HepG2 (cell line): Measurements from ENCODE around the gene TACC3. TPM values are rescaled to one million over a fixed set of nuclear protein-coding genes. Genes with fewer than 3 reads are reported as not detected.

Experiments used
- ATAC-seq: fragments of 200-7000 bp; cut with Tn5 transposase; 3 replicates; pipeline ENCODE4 v1.9.1; 2020; ENCODE audit warnings: mild to moderate bottlenecking, moderate library complexity
- BruUV-seq: library from RNA; stranded (reverse); fragments of 400-500 nt; replicated peaks from 2 replicates; lab custom pipeline; 2021; lab: Mats Ljungman, UMichigan
- CTCF ChIA-PET: fragments of 300-600 bp; formaldehyde crosslinking; extraction: SDS; loops from one replicate; lab custom pipeline; 2021; ENCODE audit warnings: low total read pairs, inconsistent platforms, low intra/inter-chr PET ratio; lab: Yijun Ruan, JAX
- POLR2A ChIA-PET: fragments of 350-600 bp; sonication (Branson Sonifier 250); formaldehyde crosslinking; loops from one replicate; lab custom pipeline; 2020; ENCODE audit warnings: antibody characterized with exemption, inconsistent platforms; lab: Yijun Ruan, JAX
- DNase-seq: peaks from one replicate; pipeline ENCODE4 v3.0.0-alpha.2; 2015; ENCODE audit warnings: low spot score
- FAIRE-seq: peaks from 3 replicates; lab custom pipeline; 2011; peaks lifted over from hg19 to GRCh38; lab: Jason Lieb, UNC
- H2AFZ ChIP-seq: one replicate; pipeline ENCODE4 v1.6.1; 2011; ENCODE audit warnings: low read length, inconsistent platforms
- H3K27ac ChIP-seq: fragments of 300-600 bp; 3 replicates; pipeline ENCODE4 v1.8.0; 2011; ENCODE audit warnings: mixed run types, mild to moderate bottlenecking, mixed read lengths, low read length, inconsistent platforms; ENCODE audit not compliant: insufficient read depth; ENCODE audit errors: extremely low read length
- H3K27me3 ChIP-seq, 2 experiments: fragments of 200-600 bp in 1 of 2; 2 replicates in 1 of 2; 3 replicates in 1 of 2; pipeline versions ENCODE4 v1.6.0 to v1.8.0; 2011; ENCODE audit warnings: low read length in 2 of 2, mild to moderate bottlenecking in 2 of 2, moderate library complexity in 2 of 2, inconsistent platforms in 1 of 2; ENCODE audit not compliant: insufficient read depth in 2 of 2, control insufficient read depth in 1 of 2
- H3K36me3 ChIP-seq, 2 experiments: fragments of 200-600 bp in 1 of 2; replicated peaks in 1 of 2; 2 replicates in 1 of 2; 3 replicates in 1 of 2; pipeline versions ENCODE4 v1.5.1 to v1.8.0; 2011; ENCODE audit warnings: low read length in 2 of 2, inconsistent platforms in 1 of 2; ENCODE audit not compliant: insufficient read depth in 2 of 2, control insufficient read depth in 1 of 2
- H3K4me1 ChIP-seq: 2 replicates; pipeline ENCODE4 v1.5.1; 2012; ENCODE audit warnings: low read length, inconsistent platforms; ENCODE audit not compliant: insufficient read depth
- H3K4me2 ChIP-seq: 2 replicates; pipeline ENCODE4 v1.6.0; 2011; ENCODE audit warnings: low read depth, low read length, inconsistent platforms
- H3K4me3 ChIP-seq, 3 experiments: fragments of 200-600 bp in 1 of 3; sonication (generic), shearing (Covaris generic) in 1 of 3; replicated peaks in 1 of 3; 2 replicates each; pipeline ENCODE4 v1.5.1; 2011 to 2016; ENCODE audit warnings: low read length in 3 of 3, inconsistent platforms in 2 of 3, low read depth in 2 of 3, mild to moderate bottlenecking in 2 of 3, control low read depth in 1 of 3, mixed read lengths in 1 of 3; ENCODE audit not compliant: insufficient read depth in 1 of 3
- H3K79me2 ChIP-seq: one replicate; pipeline ENCODE4 v1.6.1; 2011; ENCODE audit warnings: low read length, inconsistent platforms; ENCODE audit not compliant: insufficient read depth
- H3K9ac ChIP-seq: 2 replicates; pipeline ENCODE4 v1.6.0; 2011; ENCODE audit warnings: mild to moderate bottlenecking, low read depth, low read length, inconsistent platforms; ENCODE audit not compliant: insufficient read depth
- H3K9me3 ChIP-seq: 2 replicates; pipeline ENCODE4 v1.5.1; 2012; ENCODE audit warnings: mild to moderate bottlenecking, low read length
- H4K20me1 ChIP-seq: 2 replicates; pipeline ENCODE4 v1.6.0; 2011; ENCODE audit warnings: inconsistent platforms, mild to moderate bottlenecking, low read length, moderate library complexity; ENCODE audit not compliant: insufficient read depth
- CEBPB ChIP-seq: IDR thresholded peaks from 2 replicates; pipeline ENCODE4 v1.6.1; 2011; ENCODE audit warnings: low read depth, low read length, improper control_type of control experiment, borderline replicate concordance
- FOXO4 ChIP-seq: sonication (generic); formaldehyde crosslinking; conservative IDR thresholded peaks from 2 replicates; pipeline ENCODE4 v1.8.1; 2023; ENCODE audit warnings: missing genetic modification reagents
- LBX2 ChIP-seq: sonication (generic); formaldehyde crosslinking; IDR thresholded peaks from 2 replicates; pipeline ENCODE4 v1.5.0; 2020; ENCODE audit warnings: missing genetic modification reagents, mild to moderate bottlenecking, borderline replicate concordance
- NCOA2 ChIP-seq: sonication (generic); formaldehyde crosslinking; IDR thresholded peaks from 2 replicates; pipeline ENCODE4 v1.8.0; 2022; ENCODE audit warnings: inconsistent platforms
- SETDB1 ChIP-seq: sonication (generic); formaldehyde crosslinking; IDR thresholded peaks from 2 replicates; pipeline ENCODE4 v1.5.1; 2020; ENCODE audit warnings: missing genetic modification reagents, mild to moderate bottlenecking, borderline replicate concordance
- SMAD1 ChIP-seq: sonication (generic); formaldehyde crosslinking; IDR thresholded peaks from 2 replicates; pipeline ENCODE4 v1.4.0; 2020; ENCODE audit warnings: missing genetic modification reagents, low read depth, mild to moderate bottlenecking, borderline replicate concordance
- STAT5B ChIP-seq: sonication (generic); formaldehyde crosslinking; IDR thresholded peaks from 2 replicates; pipeline ENCODE4 v1.4.0; 2020; ENCODE audit warnings: missing genetic modification reagents
- TCF7 ChIP-seq: sonication (generic); IDR thresholded peaks from 2 replicates; pipeline ENCODE4 v1.6.1; 2016; ENCODE audit warnings: antibody characterized with exemption, low read depth
- ZFP91 ChIP-seq: sonication (generic); formaldehyde crosslinking; IDR thresholded peaks from 2 replicates; pipeline ENCODE4 v1.9.0; 2022; ENCODE audit warnings: missing genetic modification reagents, mild to moderate bottlenecking, borderline replicate concordance
- ZFY ChIP-seq: sonication (generic); formaldehyde crosslinking; IDR thresholded peaks from 2 replicates; pipeline ENCODE4 v1.4.0; 2020; ENCODE audit warnings: missing genetic modification reagents
- ZMYM3 ChIP-seq: sonication (generic); formaldehyde crosslinking; IDR thresholded peaks from 2 replicates; pipeline ENCODE4 v1.5.1; 2020; ENCODE audit warnings: mild to moderate bottlenecking, missing genetic modification reagents
- ZNF30 ChIP-seq: sonication (generic); formaldehyde crosslinking; IDR thresholded peaks from 2 replicates; pipeline ENCODE4 v1.5.0; 2020; ENCODE audit warnings: mild to moderate bottlenecking, missing genetic modification reagents
- ZNF44 ChIP-seq: sonication (generic); formaldehyde crosslinking; IDR thresholded peaks from 2 replicates; pipeline ENCODE4 v1.5.1; 2020; ENCODE audit warnings: mild to moderate bottlenecking, missing genetic modification reagents
- ZNF570 ChIP-seq: sonication (generic); formaldehyde crosslinking; IDR thresholded peaks from 2 replicates; pipeline ENCODE4 v1.4.0; 2020; ENCODE audit warnings: mild to moderate bottlenecking, missing genetic modification reagents, borderline replicate concordance
- ZNF574 ChIP-seq: sonication (generic); formaldehyde crosslinking; IDR thresholded peaks from 2 replicates; pipeline ENCODE4 v1.4.0; 2020; ENCODE audit warnings: missing genetic modification reagents
- ZNF790 ChIP-seq: sonication (generic); formaldehyde crosslinking; IDR thresholded peaks from 2 replicates; pipeline ENCODE4 v1.8.0; 2022; ENCODE audit warnings: missing genetic modification reagents, mild to moderate bottlenecking, borderline replicate concordance
- WGBS: methylation state at CpG from one replicate; pipeline ENCODE4 v1.1.6; 2017; ENCODE audit warnings: low lambda C conversion rate; 5-methylcytosine and 5-hydroxymethylcytosine counted together
- in situ Hi-C: cut with HindIII; loops from 2 replicates; pipeline ENCODE4 v1.10.0; 2017; ENCODE audit warnings: low pct_unique_long_range_greater_than_20kb; ENCODE audit not compliant: extremely low pct_ligation_motif_present
- intact Hi-C: fragments of 100-400 bp; cut with micrococcal nuclease; formaldehyde crosslinking; loops from one replicate; pipeline ENCODE4 v1.10.0; 2022; ENCODE audit not compliant: unreplicated experiment
- polyA plus RNA-seq, 8 experiments: library from polyadenylated mRNA; depleted of rRNA in 3 of 8; stranded (reverse) in 7 of 8; unstranded in 1 of 8; fragments of >200 nt; fragmentation: Illumina TruSeq in 4 of 8; extraction: Trizol in 4 of 8; gene quantifications; 2 replicates each; pipeline versions ENCODE4 v1.2.1 to v1.2.3, GENCODE V29; 2011 to 2016; ENCODE audit warnings: low read depth in 4 of 8, missing spikeins in 1 of 8, mixed read lengths in 1 of 8; ENCODE audit not compliant: insufficient read depth in 1 of 8
- total RNA-seq, 5 experiments: library from RNA; depleted of rRNA; stranded (reverse); fragments of >200 nt; fragmentation: Illumina TruSeq; extraction: Trizol; gene quantifications; 2 replicates each; pipeline ENCODE4 v1.2.3, GENCODE V29; 2016; ENCODE audit warnings: low read depth in 1 of 5

TACC3 gene
- total and polyA plus RNA-seq, 2 of the 13 experiments (the other 11 are each of a cell fraction or from before 2014, with no cell fraction given) = 20.3 to 21.2 TPM

- in situ Hi-C loops = loop anchor here (10.0 kb wide), 1 partner anchor 54 kb away; no protein-coding TSS in a partner anchor
- BruUV-seq = no TSS peak
- TF ChIP-seq SMAD1 (CRISPR knock-in tag) (no peak), LBX2 (0 out of 2 replicates have a peak, but pooled peaks have one; percentile 23), ZFY (CRISPR knock-in tag) (no peak), STAT5B (CRISPR knock-in tag) (no peak), ZNF574 (CRISPR knock-in tag) (no peak), ZFP91 (CRISPR knock-in tag) (0 out of 2 replicates have a peak, but pooled peaks have one; percentile 17), ZNF44 (no peak), ZNF570 (CRISPR knock-in tag) (no peak), NCOA2 (CRISPR knock-in tag) (no peak), SETDB1 (CRISPR knock-in tag) (no peak), FOXO4 (CRISPR knock-in tag) (0 out of 2 replicates have a peak, but pooled peaks have one; percentile 82), TCF7 (no peak), ZNF30 (CRISPR knock-in tag) (no peak), ZMYM3 (CRISPR knock-in tag) (peak; percentile 88), CEBPB (no peak), ZNF790 (no peak)
Measured at GRCh38 chr4:1750381-1751154, 29.2 kb downstream of the TACC3 start.

More at GRCh38 chr4:1750381-1751154, 29.2 kb downstream of the TACC3 start:
- 37% methylated on average over 8 of the region's 18 CpGs for whole genome bisulfite sequencing
- H3K9me3 ChIP-seq = no peaks in the 10 kb centered on the region
- H3K27ac ChIP-seq = no peak overlapping the region
- H3K27me3 ChIP-seq = no peaks in the 10 kb centered on the region; a peak in 1 of 5 replicates
- DNase-seq (no peak), ATAC-seq (no peak), FAIRE-seq (no peak)
- no peaks in the 10 kb centered on the region for H4K20me1 ChIP-seq
- H3K4me2 ChIP-seq = peak overlapping the region; percentile 82
- peak overlapping the region; percentile 58; the same call in 1 of the 2 replicates for H3K9ac ChIP-seq
- POLR2A ChIA-PET = interaction anchor here (0.6 to 3.6 kb wide), 9 partner anchors 15 to 58 kb away, joined by 3 to 70 read pairs (median 19); partner anchors contain the start of gene FGFR3
- intact Hi-C loops = no loop called here
- H3K4me3 ChIP-seq = peak overlapping the region in 2 of 3 experiments; percentile 45 to 73; a peak in 3 of 6 replicates
- H3K36me3 ChIP-seq = no peaks in the 10 kb centered on the region
- CTCF ChIA-PET = interaction anchor here (7.5 kb wide), 1 partner anchor 59 kb away, joined by 179 read pairs; no protein-coding TSS in a partner anchor
- H3K79me2 ChIP-seq = no peaks in the 10 kb centered on the region
- H2AFZ ChIP-seq = no peak overlapping the region
- peaks cover 90% of the 10 kb centered on the region for H3K4me1 ChIP-seq
